DMS153 treated with DMSO at 0.1 percent for 48 hours (cell line): Measurements from ENCODE around the gene ISG15.
A peak's percentile ranks its signal among the peaks of the same experiment; 100 is the strongest.
"Not testable (repeated sequence)": the region's sequence is repeated elsewhere in the genome, so short reads cannot be mapped to it uniquely, and the experiment has no call there.

Source experiments
- DNase-seq: peaks from one replicate; lab custom pipeline; 2025; ENCODE audit not compliant: unreplicated experiment; lab: John Stamatoyannopoulos, UW

Gene ISG15

GRCh38 chr1:1026599-1027413 lies 13.5 kb downstream of the ISG15 start:
- DNase-seq, result no peak

GRCh38 chr1:1027791-1028190 lies 14.5 kb downstream of the ISG15 start:
- no peak for DNase-seq

- not testable (repeated sequence) for DNase-seq
These were observed 17.8 kb downstream of the ISG15 start for GRCh38 chr1:1030867-1031658.

DNA sequence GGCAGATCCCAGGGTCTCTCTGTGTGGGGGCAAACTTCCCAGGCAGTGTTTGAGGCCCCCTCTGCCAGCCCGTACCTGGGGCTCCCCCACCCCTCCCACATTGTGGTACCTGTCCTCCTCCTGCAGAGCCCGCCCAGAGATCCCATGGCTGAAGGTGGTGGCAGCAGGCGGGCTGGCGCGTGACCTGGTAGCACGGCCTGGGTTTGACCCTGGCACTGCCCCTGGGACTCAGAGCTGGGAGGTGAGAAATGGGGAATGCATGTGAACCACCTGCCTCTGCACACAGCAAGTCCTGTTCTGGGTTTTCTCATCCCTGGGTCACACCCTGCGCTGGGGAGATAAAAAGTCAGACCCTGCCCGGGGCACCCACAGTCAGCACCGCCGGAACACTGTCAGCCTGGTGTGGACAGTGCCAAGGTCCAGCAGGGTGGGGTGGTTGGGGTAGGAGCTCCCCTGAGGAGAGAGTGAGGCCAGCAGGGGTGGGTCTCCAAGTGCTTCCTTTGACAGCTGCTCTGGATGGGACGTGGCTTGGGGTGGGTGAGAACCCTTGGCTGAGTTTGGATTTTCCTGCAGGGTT lies 18.4 kb downstream of the ISG15 start:
- no peak for DNase-seq

DNA sequence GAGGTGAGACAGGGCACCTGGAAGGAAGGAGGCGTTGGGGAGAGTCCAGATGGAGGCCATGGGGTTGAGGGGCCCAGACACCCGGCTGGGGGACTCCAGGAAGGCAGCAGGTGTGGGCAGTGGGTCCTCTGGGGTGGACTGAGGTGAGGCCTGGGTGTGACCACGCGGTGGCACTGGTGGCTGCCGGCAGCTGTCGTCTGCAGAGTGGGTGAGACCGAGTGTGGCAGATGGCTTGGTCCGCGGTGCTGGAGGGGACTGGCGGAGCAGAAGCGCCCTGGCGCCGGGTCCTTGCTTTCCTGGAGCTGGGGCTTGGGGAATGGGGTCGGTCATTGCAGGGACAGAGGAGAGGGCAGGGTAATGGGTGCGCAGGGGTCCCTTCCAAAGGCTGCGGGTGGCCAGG lies 19.1 kb downstream of the ISG15 start:
- DNase-seq, result peak; percentile 49

DNA sequence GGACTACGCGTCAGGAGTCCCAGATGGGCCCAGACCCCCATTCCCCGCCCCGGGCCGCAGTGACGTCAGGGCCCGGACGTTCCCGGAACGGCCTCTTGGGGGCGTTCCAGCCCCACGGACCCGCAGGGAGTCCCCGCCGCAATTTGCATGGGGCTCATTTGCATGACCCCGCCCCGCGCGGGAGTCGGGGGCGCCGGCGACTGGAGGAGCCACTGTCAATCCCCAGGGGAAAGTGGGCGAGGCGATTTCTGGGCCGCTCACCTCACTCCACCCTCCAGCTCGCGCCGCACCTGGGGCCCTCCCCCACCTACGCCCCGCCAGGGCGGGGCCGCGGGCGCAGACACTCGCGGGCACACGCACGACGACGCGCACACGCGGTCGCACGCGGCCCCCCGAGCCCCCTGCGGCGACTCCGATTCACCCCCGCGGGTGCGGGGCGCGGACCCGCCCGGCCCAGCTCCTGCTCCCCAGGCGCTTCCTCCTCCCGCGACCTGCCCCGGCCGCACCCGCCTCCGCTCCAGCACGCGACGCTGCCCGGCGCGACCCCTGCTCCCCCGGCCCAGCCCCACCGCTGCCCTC lies 19.8 kb downstream of the ISG15 start:
- peak; percentile 97 for DNase-seq

GRCh38 chr1:1033731-1034438 lies 20.6 kb downstream of the ISG15 start:
- DNase-seq, result peak; percentile 46

DNA sequence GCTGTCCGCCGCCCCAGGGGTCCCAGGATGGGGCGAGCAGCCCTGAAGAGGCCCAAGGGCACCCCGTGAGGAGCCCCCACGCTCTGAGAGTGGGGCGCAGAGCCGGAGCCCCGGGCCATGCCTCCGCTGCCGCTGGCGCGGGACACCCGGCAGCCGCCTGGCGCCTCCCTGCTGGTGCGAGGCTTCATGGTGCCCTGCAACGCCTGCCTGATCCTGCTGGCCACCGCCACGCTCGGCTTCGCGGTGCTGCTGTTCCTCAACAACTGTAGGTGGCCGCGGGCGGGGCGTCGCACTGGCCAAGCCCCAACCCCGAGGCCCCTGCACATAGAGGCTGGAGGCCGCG lies 21.1 kb downstream of the ISG15 start:
- no peak for DNase-seq

- no peak for DNase-seq
These were observed 22.1 kb downstream of the ISG15 start for GRCh38 chr1:1035291-1035943.

DNA sequence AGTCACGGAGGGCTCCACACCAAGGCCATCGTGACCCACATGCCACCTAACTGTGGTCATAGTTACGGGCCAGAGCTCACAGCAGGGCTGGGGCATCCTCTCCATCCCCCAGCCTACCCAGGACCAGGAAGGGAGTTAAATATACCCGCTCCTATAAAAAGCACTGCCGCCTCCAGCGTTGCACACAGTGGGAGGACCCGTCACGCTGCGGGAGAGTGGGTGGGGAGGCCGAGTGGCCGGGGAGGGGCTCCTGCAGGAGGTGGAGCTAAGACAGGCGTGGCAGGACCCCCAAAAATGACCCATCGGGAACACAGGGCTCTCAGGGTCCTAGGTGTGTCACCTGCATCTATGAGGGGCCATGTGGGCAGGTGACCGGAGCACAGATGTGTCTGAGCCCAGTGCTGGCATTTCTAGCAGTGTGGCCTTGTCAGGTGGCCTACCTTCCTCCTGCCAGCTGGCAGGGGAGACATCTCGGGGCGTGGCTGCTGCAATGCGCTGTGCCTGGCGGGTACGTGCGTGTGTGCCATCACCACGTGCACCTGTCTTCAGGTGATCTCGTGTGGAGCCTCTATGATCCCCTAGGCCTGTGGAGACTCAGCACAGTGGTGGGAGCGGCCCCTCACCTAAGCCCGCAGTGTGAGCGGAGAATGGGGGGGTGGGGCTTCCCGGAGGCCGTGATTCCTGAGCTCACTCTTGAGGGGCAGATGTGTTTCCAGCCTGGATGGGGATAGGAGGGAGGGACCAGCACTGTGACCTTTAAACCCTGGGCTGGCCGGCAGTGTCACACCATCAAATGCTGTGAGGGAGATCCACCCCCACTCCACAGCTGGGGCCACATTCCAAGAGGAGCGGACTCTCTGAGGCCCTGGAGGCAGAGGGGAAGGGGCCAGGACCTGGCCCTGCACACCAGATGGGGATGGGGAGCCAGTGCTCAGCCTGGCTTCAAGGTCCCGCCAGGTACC lies 24.4 kb downstream of the ISG15 start:
- no peak for DNase-seq

DNA sequence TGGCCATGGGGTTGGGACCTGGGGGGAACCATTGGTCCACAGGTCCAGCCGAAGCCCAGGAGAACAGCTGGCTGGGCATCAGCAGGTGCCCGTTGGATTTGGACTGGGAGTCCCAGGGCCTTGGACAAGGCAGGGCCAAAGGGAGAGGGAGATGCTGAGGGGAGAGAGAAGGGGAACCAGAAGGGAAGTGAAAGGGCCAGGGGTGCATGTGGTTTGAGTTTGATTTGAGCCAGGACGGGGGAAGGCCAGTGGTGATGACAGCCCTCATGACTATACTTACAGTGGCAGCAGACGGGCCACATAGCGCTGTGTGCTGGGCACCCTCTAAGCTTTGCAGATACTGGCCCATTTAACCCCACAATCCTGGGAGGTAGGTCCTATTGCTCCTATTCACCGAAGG lies 25.4 kb downstream of the ISG15 start:
- DNase-seq, result no peak

DNA sequence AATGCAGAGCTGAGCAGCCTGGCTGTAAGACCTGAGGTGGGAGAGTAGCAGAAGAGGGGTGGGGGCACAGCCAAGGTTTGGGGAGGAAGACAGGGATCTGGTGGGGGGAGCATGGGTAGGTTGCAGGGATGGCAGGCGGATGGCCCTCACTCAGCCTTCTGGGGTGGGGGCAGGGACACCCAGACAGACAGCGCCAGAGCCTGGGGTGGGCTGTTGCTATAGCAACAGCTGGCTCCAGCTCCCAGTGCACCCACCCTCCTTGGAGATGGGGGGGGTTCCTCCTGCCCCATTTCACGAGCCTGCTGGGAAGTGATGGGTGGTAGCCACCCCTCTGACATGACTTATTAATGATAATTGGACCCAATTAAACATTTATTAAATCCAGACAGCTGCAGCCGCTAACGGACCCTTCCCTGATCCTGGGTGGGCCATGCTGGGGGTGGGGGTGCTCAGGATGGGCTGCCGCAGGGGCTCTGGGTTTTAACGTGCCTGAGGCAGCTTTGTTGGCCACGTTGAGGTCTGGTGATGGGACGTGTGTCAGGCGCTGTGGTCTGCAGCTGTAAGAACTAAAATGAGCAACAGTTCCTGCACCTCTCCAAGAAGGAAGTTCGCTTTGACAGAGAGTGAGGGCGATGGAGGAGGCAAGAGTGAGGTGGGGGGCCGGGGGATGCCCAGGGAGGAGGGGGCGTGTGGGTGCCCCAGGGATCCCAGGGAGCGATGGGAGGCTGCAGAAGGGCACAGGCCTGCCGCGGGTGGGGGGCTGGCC lies 26.0 kb downstream of the ISG15 start:
- no peak for DNase-seq

DNA sequence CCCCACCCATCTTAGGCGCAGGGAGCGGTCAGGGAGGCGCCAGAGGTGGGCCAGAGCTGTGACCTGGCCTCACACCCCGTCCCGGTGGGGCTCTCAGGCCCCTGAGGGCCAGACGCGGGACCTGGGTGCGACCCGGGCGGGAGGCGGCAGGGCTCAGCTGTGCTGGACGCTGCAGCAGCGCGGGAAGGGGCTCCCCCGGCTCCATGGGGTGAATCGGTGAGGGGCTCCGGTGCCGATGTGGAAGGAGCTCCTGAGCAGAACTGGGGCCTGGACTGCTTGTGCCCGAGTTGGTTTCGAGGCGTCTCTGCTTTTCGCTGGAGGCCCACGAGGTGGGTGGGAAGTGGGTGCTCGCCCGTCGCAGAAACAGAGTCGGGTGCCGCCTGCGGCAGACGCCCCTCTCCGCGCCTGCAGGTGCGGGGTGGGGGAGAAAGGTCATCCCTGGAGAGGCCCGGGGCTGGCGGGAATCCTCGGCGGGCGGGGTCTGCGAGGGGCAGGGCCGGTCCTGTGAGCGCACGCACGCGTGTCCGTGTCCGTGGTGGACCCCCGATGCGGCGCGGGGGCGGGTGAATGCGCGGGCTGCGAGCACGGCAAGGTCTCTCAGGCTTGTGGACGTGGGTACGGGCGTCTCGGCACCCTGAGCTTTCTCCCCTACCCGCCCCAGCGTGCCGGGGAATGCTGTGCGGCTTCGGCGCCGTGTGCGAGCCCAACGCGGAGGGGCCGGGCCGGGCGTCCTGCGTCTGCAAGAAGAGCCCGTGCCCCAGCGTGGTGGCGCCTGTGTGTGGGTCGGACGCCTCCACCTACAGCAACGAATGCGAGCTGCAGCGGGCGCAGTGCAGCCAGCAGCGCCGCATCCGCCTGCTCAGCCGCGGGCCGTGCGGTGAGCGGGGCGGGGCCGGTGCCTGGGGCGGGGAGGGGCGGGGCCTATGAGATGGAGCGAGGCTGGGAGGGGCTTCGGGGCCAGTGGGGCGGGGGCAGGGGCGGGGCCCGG lies 27.0 kb downstream of the ISG15 start:
- DNase-seq, result peak; percentile 46

DNA sequence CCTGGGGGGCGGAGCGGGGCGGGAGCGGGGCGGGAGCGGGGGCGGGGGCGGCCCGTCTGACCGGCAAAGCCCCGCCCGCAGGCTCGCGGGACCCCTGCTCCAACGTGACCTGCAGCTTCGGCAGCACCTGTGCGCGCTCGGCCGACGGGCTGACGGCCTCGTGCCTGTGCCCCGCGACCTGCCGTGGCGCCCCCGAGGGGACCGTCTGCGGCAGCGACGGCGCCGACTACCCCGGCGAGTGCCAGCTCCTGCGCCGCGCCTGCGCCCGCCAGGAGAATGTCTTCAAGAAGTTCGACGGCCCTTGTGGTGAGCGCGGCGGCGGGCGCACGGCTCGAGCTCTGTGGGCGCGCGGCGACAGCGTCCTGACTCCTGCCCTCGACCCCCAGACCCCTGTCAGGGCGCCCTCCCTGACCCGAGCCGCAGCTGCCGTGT lies 27.8 kb downstream of the ISG15 start:
- no peak for DNase-seq

- DNase-seq, result no peak
These were observed 28.6 kb downstream of the ISG15 start for GRCh38 chr1:1041873-1042272.

GRCh38 chr1:1042835-1043234 lies 29.5 kb downstream of the ISG15 start:
- no peak for DNase-seq

GRCh38 chr1:1043411-1043810 lies 30.1 kb downstream of the ISG15 start:
- no peak for DNase-seq
